SK-N-SH (cell line): Measurements from ENCODE around the gene PLA2G2C. TPM values are rescaled to one million over a fixed set of nuclear protein-coding genes. Genes with fewer than 3 reads are reported as not detected.

Experiments used
- CTCF ChIA-PET: fragments of 300-600, 350-600 bp; formaldehyde crosslinking; extraction: SDS; loops from one replicate; lab custom pipeline; 2021; lab: Yijun Ruan, JAX
- POLR2A ChIA-PET: fragments of 350-600 bp; sonication (Branson Sonifier 250); formaldehyde crosslinking; extraction: SDS; loops from one replicate; lab custom pipeline; 2020; ENCODE audit warnings: antibody characterized with exemption, inconsistent platforms; lab: Yijun Ruan, JAX
- DNase-seq: peaks from one replicate; pipeline ENCODE4 v3.0.0; 2012
- H2AFZ ChIP-seq: fragments of 200-600 bp; sonication (generic); 2 replicates; pipeline ENCODE4 v1.8.1; 2016; ENCODE audit warnings: antibody characterized with exemption, mild to moderate bottlenecking, low read depth
- H3F3A ChIP-seq: fragments of 200-600 bp; sonication (generic); replicated peaks from 2 replicates; pipeline ENCODE3; 2016; ENCODE audit warnings: antibody characterized with exemption, mild to moderate bottlenecking; ENCODE audit not compliant: insufficient read depth
- H3K27ac ChIP-seq, 2 experiments: fragments of 200-500 bp in 1 of 2; fragments of 200-600 bp in 1 of 2; sonication (Bioruptor generic) in 1 of 2; sonication (generic), shearing (Covaris generic) in 1 of 2; 2 replicates each; pipeline versions ENCODE4 v1.5.1 to v1.6.1; 2014 to 2016; ENCODE audit warnings: low read depth in 2 of 2, inconsistent platforms in 1 of 2, low read length in 1 of 2, mild to moderate bottlenecking in 1 of 2, mixed read lengths in 1 of 2
- H3K27me3 ChIP-seq: fragments of 200-600 bp; sonication (generic), shearing (Covaris generic); 2 replicates; pipeline ENCODE4 v1.6.1; 2016; ENCODE audit warnings: mixed run types; ENCODE audit not compliant: insufficient read depth
- H3K36me3 ChIP-seq, 2 experiments: fragments of 200-500 bp in 1 of 2; fragments of 200-600 bp in 1 of 2; sonication (Bioruptor generic) in 1 of 2; sonication (generic) in 1 of 2; replicated peaks in 1 of 2; 2 replicates each; pipeline versions ENCODE3 to v1.5.1; 2014 to 2016; ENCODE audit warnings: low read length in 1 of 2, mild to moderate bottlenecking in 1 of 2; ENCODE audit not compliant: insufficient read depth in 2 of 2, control insufficient read depth in 1 of 2
- H3K4me1 ChIP-seq, 2 experiments: fragments of 200-500 bp in 1 of 2; fragments of 200-600 bp in 1 of 2; sonication (Bioruptor generic) in 1 of 2; sonication (generic), shearing (Covaris generic) in 1 of 2; 2 replicates each; pipeline versions ENCODE4 v1.5.1 to v1.6.1; 2014 to 2016; ENCODE audit warnings: low read depth in 1 of 2, low read length in 1 of 2, mixed run types in 1 of 2; ENCODE audit not compliant: insufficient read depth in 2 of 2, control insufficient read depth in 1 of 2
- H3K4me2 ChIP-seq: fragments of 200-600 bp; sonication (generic), shearing (Covaris generic); 2 replicates; pipeline ENCODE4 v1.6.1; 2017; ENCODE audit warnings: mixed run types
- H3K4me3 ChIP-seq, 2 experiments: fragments of 200-500 bp in 1 of 2; fragments of 200-600 bp in 1 of 2; sonication (Bioruptor generic) in 1 of 2; sonication (generic), shearing (Covaris generic) in 1 of 2; 2 replicates each; pipeline versions ENCODE4 v1.5.1 to v1.8.1; 2014 to 2016; ENCODE audit warnings: low read depth in 2 of 2, inconsistent platforms in 1 of 2, low read length in 1 of 2, mild to moderate bottlenecking in 1 of 2, mixed read lengths in 1 of 2, moderate library complexity in 1 of 2
- H3K79me2 ChIP-seq: fragments of 200-600 bp; sonication (generic); 2 replicates; pipeline ENCODE4 v1.8.1; 2017; ENCODE audit warnings: mild to moderate bottlenecking; ENCODE audit not compliant: insufficient read depth
- H3K9ac ChIP-seq: fragments of 200-600 bp; sonication (generic); 2 replicates; pipeline ENCODE4 v1.6.1; 2017; ENCODE audit warnings: mixed run types
- H3K9me2 ChIP-seq: fragments of 200-600 bp; sonication (generic); 2 replicates; pipeline ENCODE4 v1.6.1; 2017; ENCODE audit warnings: mixed run types
- H3K9me3 ChIP-seq: fragments of 200-600 bp; sonication (generic); 2 replicates; pipeline ENCODE4 v1.6.1; 2017; ENCODE audit warnings: mixed run types, mild to moderate bottlenecking, moderate library complexity
- H4K20me1 ChIP-seq: fragments of 200-600 bp; sonication (generic); 2 replicates; pipeline ENCODE4 v1.6.1; 2017; ENCODE audit warnings: mild to moderate bottlenecking, mixed run types; ENCODE audit not compliant: insufficient read depth
- ELF1 ChIP-seq: IDR thresholded peaks from 2 replicates; pipeline ENCODE4 v1.4.0; 2012
- GABPA ChIP-seq: IDR thresholded peaks from 2 replicates; pipeline ENCODE4 v1.4.0; 2012; ENCODE audit warnings: low read depth, mild to moderate bottlenecking
- GATA2 ChIP-seq: sonication (generic); formaldehyde crosslinking; IDR thresholded peaks from 2 replicates; pipeline ENCODE4 v1.5.0; 2020; ENCODE audit warnings: mild to moderate bottlenecking, missing genetic modification reagents
- MEF2A ChIP-seq: IDR thresholded peaks from 2 replicates; pipeline ENCODE4 v1.4.0; 2012; ENCODE audit warnings: low read depth, borderline replicate concordance
- NRF1 ChIP-seq: IDR thresholded peaks from 2 replicates; pipeline ENCODE4 v1.6.1; 2012; ENCODE audit warnings: low read depth, mild to moderate bottlenecking, low read length
- RXRA ChIP-seq: IDR thresholded peaks from 2 replicates; pipeline ENCODE4 v1.4.0; 2012; ENCODE audit warnings: low read depth, mild to moderate bottlenecking, borderline replicate concordance
- SIN3A ChIP-seq: IDR thresholded peaks from 2 replicates; pipeline ENCODE4 v1.6.1; 2012; ENCODE audit warnings: low read depth, mild to moderate bottlenecking, low read length, moderate library complexity, borderline replicate concordance
- SMC3 ChIP-seq: IDR thresholded peaks from 2 replicates; pipeline ENCODE4 v1.6.1; 2012; ENCODE audit warnings: low read depth, low read length, improper control_type of control experiment
- TEAD4 ChIP-seq: IDR thresholded peaks from 2 replicates; pipeline ENCODE4 v1.4.0; 2012; ENCODE audit warnings: mild to moderate bottlenecking, borderline replicate concordance; ENCODE audit not compliant: insufficient read depth
- WGBS: methylation state at CpG from one replicate; pipeline ENCODE4 v1.1.6; 2017; ENCODE audit warnings: low lambda C conversion rate; 5-methylcytosine and 5-hydroxymethylcytosine counted together
- polyA plus RNA-seq, 3 experiments: library from polyadenylated mRNA; depleted of rRNA; stranded (reverse); fragments of >200 nt; gene quantifications; 2 replicates each; pipeline ENCODE4 v1.2.3, GENCODE V29; 2012
- TF ChIP-seq, protein P1 (sequence below): IDR thresholded peaks from 2 replicates; pipeline ENCODE4 v1.4.0; 2012; ENCODE audit warnings: low read depth, borderline replicate concordance
- TF ChIP-seq, protein P2 (sequence below): IDR thresholded peaks from 2 replicates; pipeline ENCODE4 v1.4.0; 2012; ENCODE audit warnings: low read depth
- TF ChIP-seq, protein P3 (sequence below): fragments of 150-350 bp; IDR thresholded peaks from 2 replicates; pipeline ENCODE4 v1.6.1; 2017; ENCODE audit warnings: antibody characterized with exemption, low read length, low read depth, borderline replicate concordance
- TF ChIP-seq, protein P4 (sequence below): fragments of 200-600 bp; sonication (generic); IDR thresholded peaks from 2 replicates; pipeline ENCODE4 v1.6.1; 2017; ENCODE audit warnings: antibody characterized with exemption, mild to moderate bottlenecking, moderate library complexity

The PLA2G2C gene
- polyA plus RNA-seq, 1 of the 3 experiments (the other 2 are of a cell fraction): not detected

DNA sequence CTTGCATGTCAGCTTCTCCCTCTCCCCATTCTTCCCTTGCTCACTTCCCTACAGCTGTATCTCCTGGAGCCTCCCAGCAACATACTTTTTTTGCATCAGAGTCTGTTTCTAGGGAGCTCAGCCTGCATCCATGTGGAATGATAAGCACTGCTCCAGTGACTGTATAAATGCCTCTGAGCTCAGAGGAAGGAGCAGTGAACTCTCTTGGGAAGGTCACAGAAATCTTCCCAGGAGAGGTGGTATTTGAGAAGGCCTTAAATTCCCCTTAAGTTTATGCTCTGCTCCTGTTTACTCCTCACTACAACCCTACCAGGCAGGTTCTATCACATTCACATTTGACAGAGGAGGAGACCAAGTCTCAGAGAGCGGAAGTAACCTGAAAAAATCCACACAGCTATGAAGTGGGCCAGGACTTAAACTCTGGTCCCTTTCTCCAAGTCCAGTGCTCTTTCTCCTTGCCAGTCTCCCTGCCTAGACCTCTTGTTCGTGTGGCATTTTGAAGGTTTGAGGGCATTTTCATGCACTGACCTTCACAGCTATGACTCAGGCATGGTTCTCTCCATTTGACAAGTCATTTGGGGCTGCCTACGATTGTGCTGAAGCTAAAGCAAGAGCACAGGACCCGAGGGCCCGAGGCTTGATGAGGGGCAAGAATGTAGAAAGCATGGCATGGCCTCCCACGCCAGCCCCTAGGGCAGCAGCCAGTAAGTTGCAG is 6.0 kb downstream of the PLA2G2C start (continued):
- TF ChIP-seq, protein P1, sequence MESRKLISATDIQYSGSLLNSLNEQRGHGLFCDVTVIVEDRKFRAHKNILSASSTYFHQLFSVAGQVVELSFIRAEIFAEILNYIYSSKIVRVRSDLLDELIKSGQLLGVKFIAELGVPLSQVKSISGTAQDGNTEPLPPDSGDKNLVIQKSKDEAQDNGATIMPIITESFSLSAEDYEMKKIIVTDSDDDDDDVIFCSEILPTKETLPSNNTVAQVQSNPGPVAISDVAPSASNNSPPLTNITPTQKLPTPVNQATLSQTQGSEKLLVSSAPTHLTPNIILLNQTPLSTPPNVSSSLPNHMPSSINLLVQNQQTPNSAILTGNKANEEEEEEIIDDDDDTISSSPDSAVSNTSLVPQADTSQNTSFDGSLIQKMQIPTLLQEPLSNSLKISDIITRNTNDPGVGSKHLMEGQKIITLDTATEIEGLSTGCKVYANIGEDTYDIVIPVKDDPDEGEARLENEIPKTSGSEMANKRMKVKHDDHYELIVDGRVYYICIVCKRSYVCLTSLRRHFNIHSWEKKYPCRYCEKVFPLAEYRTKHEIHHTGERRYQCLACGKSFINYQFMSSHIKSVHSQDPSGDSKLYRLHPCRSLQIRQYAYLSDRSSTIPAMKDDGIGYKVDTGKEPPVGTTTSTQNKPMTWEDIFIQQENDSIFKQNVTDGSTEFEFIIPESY: no peak
- no peak for TF ChIP-seq SMC3
- TF ChIP-seq TEAD4: no peak
- no peak for TF ChIP-seq GABPA
- TF ChIP-seq, protein P2, sequence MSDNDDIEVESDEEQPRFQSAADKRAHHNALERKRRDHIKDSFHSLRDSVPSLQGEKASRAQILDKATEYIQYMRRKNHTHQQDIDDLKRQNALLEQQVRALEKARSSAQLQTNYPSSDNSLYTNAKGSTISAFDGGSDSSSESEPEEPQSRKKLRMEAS: no peak
- no peak for TF ChIP-seq ELF1

DNA sequence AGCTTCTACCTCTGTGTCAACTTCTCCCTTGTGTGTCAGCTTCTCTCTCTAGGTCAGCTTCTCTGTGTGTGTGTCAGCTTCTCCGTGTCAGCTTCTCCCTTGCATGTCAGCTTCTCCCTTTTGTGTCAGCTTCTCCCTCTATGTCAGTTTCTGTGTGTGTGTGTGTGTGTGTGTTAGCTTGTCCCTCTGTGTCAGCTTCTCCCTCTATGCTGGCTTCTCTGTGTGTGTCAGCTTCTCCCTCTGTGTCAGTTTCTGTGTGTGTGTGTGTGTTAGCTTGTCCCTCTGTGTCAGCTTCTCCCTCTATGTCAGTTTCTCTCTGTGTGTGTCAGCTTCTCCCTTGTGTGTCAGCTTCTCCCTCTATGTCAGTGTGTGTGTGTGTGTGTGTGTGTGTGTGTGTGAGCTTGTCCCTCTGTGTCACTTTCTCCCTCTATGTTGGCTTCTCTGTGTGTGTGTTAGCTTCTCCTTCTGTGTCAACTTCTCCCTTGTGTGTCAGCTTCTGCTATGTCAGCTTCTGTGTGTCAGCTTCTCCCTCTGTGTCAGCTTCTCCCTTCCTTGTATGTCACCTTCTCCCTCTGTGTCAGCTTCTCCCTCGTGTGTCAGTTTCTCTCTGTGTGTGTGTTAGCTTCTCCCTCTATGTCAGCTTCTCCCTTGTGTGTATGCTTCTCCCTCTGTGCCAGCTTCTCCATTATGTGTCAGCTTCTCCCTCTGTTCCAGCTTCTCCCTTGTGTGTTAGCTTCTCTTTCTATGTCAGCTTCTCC is 6.8 kb downstream of the PLA2G2C start:
- TF ChIP-seq RXRA (no peak), SIN3A (no peak), GATA2 (CRISPR knock-in tag) (no peak)
- CTCF ChIA-PET: interaction anchor here (1.0 to 3.8 kb wide), 11 partner anchors 11 to 314 kb away, joined by 3 to 13 read pairs (median 5); no protein-coding TSS in a partner anchor

DNA sequence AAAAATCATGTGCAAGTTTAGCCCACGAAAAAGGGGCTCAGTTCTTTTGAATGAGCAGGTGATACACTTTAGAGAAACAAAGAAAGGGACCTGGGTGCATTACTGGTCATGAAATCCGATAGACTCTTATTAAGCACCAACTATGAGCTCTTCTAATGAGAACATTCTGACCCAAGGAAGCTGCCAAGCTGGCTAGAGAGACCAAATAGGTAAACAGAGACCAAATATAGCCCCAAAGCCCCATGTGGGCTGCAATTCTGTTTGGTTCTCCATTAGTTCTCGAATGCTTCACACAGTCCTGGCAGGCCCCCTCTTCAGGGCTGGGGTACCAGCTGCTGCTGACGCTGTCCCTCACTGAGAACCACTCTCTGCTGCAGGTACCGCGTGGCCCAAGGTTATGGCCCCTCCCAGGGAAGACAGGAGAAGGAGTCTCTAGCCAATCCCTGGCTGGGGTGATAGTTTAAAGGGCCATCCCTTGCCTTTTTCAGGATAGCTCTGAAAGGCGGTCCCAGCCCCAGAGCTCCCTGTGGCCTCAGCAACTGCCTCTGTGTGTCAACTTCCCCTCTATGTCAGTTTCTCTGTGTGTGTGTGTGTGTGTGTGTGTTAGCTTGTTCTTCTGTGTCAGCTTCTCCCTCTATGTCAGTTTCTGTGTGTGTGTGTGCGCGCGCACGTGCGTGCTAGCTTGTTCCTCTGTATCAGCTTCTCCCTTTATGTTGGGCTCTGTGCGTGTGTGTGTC is 7.5 kb downstream of the PLA2G2C start:
- 74% methylated on average over 11 of the region's 13 CpGs for WGBS
- no peaks in the 10 kb centered on the region for H3K79me2 ChIP-seq
- no peak overlapping the region for H3K27ac ChIP-seq

More for the DNA sequence above, 6.8 kb downstream of the PLA2G2C start:
- Histone ChIP-seq H2AFZ (no peak overlapping the region), H3K36me3 (no peaks in the 10 kb centered on the region), H3K79me2 (no peaks in the 10 kb centered on the region), H3K27ac (no peak overlapping the region), H3F3A (no peaks in the 10 kb centered on the region), H3K4me1 (peaks cover 0 to 7% of the 10 kb centered on the region in 2 experiments; a peak in 1 of 4 replicates), H3K4me2 (no peak overlapping the region), H3K4me3 (no peak overlapping the region), H4K20me1 (no peaks in the 10 kb centered on the region), H3K9ac (no peak overlapping the region), H3K9me3 (no peaks in the 10 kb centered on the region), H3K27me3 (no peaks in the 10 kb centered on the region; the same call in 1 of the 2 replicates), H3K9me2 (no peaks in the 10 kb centered on the region)
- WGBS: 14% methylated on average over 2 of the region's 2 CpGs
- no peak for DNase-seq
- POLR2A ChIA-PET: interaction anchor here (0.6 to 0.9 kb wide), 2 partner anchors 13 to 245 kb away, joined by 3 to 4 read pairs; no protein-coding TSS in a partner anchor

More for the DNA sequence above, 7.5 kb downstream of the PLA2G2C start:
- no peak overlapping the region for H3K4me2 ChIP-seq
- no peak overlapping the region for H3K9ac ChIP-seq
- H3F3A ChIP-seq: no peaks in the 10 kb centered on the region
- H2AFZ ChIP-seq: no peak overlapping the region
- POLR2A ChIA-PET: no interaction called here
- no peaks in the 10 kb centered on the region; the same call in 1 of the 2 replicates for H3K27me3 ChIP-seq
- DNase-seq: no peak
- H3K4me3 ChIP-seq: no peak overlapping the region
- H3K4me1 ChIP-seq: peaks cover 0 to 5% of the 10 kb centered on the region in 2 experiments; a peak in 1 of 4 replicates
- CTCF ChIA-PET: interaction anchor here (0.8 to 3.8 kb wide), 12 partner anchors 8 to 315 kb away, joined by 3 to 13 read pairs (median 3); no protein-coding TSS in a partner anchor
- TF ChIP-seq MEF2A: no peak
- no peak for TF ChIP-seq NRF1
- TF ChIP-seq, protein P3, sequence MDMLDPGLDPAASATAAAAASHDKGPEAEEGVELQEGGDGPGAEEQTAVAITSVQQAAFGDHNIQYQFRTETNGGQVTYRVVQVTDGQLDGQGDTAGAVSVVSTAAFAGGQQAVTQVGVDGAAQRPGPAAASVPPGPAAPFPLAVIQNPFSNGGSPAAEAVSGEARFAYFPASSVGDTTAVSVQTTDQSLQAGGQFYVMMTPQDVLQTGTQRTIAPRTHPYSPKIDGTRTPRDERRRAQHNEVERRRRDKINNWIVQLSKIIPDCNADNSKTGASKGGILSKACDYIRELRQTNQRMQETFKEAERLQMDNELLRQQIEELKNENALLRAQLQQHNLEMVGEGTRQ: no peak
- TF ChIP-seq, protein P4, sequence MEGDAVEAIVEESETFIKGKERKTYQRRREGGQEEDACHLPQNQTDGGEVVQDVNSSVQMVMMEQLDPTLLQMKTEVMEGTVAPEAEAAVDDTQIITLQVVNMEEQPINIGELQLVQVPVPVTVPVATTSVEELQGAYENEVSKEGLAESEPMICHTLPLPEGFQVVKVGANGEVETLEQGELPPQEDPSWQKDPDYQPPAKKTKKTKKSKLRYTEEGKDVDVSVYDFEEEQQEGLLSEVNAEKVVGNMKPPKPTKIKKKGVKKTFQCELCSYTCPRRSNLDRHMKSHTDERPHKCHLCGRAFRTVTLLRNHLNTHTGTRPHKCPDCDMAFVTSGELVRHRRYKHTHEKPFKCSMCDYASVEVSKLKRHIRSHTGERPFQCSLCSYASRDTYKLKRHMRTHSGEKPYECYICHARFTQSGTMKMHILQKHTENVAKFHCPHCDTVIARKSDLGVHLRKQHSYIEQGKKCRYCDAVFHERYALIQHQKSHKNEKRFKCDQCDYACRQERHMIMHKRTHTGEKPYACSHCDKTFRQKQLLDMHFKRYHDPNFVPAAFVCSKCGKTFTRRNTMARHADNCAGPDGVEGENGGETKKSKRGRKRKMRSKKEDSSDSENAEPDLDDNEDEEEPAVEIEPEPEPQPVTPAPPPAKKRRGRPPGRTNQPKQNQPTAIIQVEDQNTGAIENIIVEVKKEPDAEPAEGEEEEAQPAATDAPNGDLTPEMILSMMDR: no peak
- no peaks in the 10 kb centered on the region for H4K20me1 ChIP-seq
- H3K9me2 ChIP-seq: no peaks in the 10 kb centered on the region
- H3K36me3 ChIP-seq: no peaks in the 10 kb centered on the region
- no peaks in the 10 kb centered on the region for H3K9me3 ChIP-seq
